B cell (primary cell): ENCODE data around the gene HOXA1.

ENCODE experiments used
- EZH2 ChIP-seq: IDR thresholded peaks from 2 replicates; pipeline ENCODE4 v1.6.1; 2012; ENCODE audit warnings: borderline replicate concordance, low read depth, mild to moderate bottlenecking, moderate library complexity, low read length; ENCODE audit not compliant: insufficient read depth, poor library complexity, severe bottlenecking
- TF ChIP-seq, protein P1 (sequence below): fragments of 200-600 bp; IDR thresholded peaks from one replicate; pipeline ENCODE4 v1.8.0; 2022; ENCODE audit warnings: antibody characterized with exemption, mild to moderate bottlenecking

DNA sequence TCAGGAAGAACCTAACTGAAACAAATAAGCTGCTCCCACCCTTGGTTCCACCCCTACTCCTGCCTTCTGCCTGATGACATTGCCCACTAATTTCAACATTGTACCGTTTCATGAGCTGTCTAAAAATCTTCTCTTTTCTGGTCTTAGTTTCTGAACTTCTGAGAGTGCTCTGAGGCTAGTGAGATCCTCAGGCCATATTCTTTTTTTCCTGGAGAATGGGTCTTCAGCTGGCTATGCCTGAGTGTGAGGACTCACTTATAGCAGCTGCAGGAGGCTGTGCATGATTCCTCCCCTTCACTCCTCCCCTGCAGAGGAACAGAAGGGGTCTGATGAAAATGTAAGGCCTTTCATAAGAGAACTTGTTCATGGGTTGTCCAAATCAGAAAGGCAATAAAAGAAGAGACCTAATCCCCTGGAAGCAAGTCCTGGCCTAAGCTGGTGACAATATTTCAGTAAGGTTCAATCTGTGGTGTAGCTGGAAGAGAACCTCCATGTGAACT is 23.7 kb upstream of the HOXA1 start:
- TF ChIP-seq, protein P1, sequence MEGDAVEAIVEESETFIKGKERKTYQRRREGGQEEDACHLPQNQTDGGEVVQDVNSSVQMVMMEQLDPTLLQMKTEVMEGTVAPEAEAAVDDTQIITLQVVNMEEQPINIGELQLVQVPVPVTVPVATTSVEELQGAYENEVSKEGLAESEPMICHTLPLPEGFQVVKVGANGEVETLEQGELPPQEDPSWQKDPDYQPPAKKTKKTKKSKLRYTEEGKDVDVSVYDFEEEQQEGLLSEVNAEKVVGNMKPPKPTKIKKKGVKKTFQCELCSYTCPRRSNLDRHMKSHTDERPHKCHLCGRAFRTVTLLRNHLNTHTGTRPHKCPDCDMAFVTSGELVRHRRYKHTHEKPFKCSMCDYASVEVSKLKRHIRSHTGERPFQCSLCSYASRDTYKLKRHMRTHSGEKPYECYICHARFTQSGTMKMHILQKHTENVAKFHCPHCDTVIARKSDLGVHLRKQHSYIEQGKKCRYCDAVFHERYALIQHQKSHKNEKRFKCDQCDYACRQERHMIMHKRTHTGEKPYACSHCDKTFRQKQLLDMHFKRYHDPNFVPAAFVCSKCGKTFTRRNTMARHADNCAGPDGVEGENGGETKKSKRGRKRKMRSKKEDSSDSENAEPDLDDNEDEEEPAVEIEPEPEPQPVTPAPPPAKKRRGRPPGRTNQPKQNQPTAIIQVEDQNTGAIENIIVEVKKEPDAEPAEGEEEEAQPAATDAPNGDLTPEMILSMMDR, result no peak
- TF ChIP-seq EZH2, result no peak
